DND-41 (cell line): ENCODE results near the gene SYNDIG1.

Source experiments
- EZH2 ChIP-seq: IDR thresholded peaks from 3 replicates; pipeline ENCODE4 v1.6.1; 2012; ENCODE audit warnings: borderline replicate concordance, low read depth, mild to moderate bottlenecking, moderate library complexity, low read length, inconsistent platforms; ENCODE audit not compliant: severe bottlenecking
- TF ChIP-seq, protein P1 (sequence below): IDR thresholded peaks from 2 replicates; pipeline ENCODE4 v1.5.1; 2012; ENCODE audit warnings: borderline replicate concordance, low read length, moderate library complexity, mild to moderate bottlenecking; ENCODE audit not compliant: poor library complexity, severe bottlenecking; ENCODE audit errors: extremely low read depth

DNA sequence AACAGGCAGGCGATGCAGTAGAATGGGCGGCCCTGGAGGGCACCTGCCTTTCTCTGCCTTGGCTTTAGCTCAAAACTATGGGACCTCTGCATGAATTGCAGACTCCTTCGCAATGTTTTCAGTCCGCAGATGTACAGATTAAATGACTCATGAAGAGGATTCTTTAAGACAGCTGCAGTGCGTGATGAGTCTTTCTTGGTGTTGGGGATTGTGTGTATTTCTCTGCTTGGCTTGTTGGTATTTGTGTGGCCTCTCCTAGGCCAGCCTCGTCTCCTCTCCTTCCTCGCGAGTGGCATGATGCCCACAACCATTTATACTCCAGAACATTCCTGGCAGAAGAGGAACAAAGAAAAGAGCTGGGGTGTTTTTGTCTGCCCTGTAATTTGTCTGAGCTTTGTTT is 110.6 kb downstream of the SYNDIG1 start:
- TF ChIP-seq, protein P1, sequence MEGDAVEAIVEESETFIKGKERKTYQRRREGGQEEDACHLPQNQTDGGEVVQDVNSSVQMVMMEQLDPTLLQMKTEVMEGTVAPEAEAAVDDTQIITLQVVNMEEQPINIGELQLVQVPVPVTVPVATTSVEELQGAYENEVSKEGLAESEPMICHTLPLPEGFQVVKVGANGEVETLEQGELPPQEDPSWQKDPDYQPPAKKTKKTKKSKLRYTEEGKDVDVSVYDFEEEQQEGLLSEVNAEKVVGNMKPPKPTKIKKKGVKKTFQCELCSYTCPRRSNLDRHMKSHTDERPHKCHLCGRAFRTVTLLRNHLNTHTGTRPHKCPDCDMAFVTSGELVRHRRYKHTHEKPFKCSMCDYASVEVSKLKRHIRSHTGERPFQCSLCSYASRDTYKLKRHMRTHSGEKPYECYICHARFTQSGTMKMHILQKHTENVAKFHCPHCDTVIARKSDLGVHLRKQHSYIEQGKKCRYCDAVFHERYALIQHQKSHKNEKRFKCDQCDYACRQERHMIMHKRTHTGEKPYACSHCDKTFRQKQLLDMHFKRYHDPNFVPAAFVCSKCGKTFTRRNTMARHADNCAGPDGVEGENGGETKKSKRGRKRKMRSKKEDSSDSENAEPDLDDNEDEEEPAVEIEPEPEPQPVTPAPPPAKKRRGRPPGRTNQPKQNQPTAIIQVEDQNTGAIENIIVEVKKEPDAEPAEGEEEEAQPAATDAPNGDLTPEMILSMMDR: no peak
- no peak for TF ChIP-seq EZH2
